GM21529 (cell line): ENCODE results near the gene ZNF205.

ENCODE experiments used
- ATAC-seq: cut with Tn5 transposase; IDR thresholded peaks from one replicate; pipeline ENCODE4 v1.9.1; 2021; ENCODE audit not compliant: unreplicated experiment

Gene ZNF205

GRCh38 chr16:3101018-3101840, 11.2 kb upstream of the ZNF205 start:
- ATAC-seq: no peak

DNA sequence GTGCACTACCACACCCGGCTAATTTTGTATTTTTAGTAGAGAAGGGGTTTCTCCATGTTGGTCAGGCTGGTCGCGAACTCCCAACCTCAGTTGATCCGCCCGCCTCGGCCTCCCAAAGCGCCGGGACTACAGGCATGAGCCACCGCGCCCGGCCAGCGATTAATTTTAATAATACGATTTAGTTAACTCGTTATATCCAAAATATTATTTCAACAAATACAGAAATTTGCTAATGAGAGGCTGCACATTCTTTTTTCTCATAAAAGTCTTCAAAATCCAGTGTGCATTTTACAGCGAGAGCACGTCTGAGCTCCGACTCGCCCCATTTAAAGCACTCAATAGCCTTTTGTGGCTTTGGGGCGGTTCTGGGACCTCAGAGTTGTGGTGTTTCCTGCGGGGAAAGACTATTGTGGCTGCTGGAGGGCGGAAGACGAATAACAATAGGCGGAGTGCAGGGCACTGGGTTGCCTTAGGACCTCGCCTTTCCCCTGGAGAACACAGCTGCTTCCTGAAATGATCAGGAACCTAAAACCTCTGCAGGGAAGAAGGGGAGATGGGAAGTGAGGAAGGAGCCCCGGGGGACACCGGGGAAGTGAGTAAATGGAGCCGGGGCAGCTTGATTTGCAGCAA, 10.4 kb upstream of the ZNF205 start:
- ATAC-seq: no peak

DNA sequence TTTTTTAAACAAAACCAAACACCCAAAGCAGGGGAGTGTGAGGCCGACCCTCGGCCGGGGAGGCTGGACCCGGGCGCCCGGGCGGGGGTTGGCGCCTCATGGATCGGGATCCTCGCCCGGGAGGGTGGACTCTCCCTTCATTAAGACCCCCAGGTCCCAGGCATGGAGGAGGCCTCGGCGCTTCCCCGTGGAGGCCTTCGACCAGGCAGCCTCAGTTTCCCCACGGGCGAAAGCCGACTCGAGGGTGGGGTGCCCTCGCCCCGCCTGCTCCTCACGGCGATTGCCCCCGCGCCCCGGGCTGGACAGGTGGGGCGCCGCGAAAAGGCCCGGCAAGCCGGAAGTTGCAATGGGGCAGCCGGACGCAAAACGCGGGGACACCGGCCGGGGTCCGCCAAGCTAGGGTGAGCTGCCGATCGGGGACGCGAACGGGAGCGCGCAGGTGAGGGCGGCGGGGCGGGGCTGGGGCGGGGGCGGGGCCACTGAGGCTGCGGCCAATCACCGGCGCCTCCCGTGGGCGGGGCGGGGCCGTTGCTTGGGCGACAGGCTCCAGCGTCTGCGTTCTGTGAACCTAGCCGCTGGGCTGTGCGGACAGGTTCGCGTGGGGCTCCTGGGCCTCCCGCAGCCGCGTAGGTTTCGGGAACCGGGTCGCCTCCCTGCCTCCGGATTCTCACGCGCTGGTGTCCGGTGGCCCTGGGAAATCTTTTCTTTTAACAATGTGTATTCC, 6.0 kb upstream of the ZNF205 start:
- ATAC-seq: peak; percentile 77

- no peak for ATAC-seq
Measured at GRCh38 chr16:3112881-3113574, 642 bp downstream of the ZNF205 start.

DNA sequence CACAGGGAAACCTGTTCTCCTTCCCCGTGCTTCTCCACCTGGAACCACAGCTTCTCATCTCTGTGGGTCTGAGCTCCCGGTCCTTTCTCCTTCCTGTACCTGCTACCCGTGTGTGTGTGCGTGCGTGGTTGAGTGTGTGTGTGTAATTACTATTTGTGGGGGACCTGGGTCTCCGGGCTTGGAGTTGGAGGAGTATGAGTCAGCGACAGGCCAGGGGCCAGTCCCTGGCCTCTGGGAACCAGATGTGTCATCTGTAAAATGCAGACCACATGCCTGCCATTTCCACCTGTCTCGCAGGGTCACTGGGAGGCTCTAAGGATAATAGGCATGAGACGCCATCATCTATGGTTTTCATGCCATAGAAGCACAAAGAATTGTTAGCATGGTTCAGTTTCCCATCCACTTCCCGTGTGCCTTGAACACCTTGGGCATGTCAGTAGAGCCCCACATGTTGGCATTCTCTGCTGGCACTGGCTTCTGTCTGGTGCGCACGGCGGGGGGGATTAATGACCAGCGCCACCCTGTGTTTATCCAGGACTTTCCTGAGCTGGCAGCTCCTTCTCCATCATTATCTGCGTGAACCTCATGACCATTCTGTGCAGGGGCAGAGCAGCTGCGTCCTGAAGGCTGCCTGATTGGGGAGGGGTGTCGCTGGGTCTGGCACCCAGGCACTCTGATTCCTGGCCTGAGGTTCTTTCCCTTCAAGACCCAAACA, 1.5 kb downstream of the ZNF205 start:
- ATAC-seq: no peak

DNA sequence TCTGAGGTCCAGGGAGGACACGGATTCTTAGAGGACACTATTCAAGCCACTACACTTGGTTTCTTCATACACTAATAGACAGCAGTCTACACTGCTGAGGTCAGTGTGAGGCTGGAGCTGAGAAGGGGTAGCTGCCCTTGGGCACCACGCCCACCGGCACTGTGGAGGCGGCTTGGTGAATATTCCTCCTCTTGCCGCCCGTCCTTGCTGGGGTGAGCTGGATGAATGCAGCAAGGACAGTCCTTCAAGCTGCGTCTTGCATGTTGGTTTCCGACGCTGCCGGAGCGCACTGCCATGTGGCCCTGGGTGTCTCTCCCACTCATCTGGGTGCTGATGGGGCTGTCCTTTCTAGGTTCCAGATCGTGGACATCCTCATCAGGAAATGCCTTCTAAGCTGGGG, 2.6 kb downstream of the ZNF205 start:
- ATAC-seq: no peak

DNA sequence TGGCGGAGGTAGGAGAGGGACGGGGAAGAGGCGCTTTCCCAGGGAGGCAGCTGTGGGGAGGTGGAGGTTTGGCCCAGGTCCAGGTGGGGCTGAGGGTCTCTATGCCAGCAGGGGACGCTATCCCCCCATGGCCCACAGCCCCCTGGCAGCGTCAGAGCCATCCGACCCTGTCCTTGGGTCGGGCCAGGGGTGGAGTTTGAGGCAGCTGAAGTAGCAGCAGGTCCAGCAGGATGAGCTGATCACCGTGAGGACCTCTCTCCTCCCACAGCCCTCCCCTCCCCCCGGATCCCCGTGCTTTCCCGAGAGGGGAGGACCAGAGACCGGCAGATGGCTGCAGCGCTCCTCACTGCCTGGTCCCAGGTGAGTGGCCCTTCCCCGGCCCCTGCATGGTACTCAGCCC, 3.2 kb downstream of the ZNF205 start:
- no peak for ATAC-seq

DNA sequence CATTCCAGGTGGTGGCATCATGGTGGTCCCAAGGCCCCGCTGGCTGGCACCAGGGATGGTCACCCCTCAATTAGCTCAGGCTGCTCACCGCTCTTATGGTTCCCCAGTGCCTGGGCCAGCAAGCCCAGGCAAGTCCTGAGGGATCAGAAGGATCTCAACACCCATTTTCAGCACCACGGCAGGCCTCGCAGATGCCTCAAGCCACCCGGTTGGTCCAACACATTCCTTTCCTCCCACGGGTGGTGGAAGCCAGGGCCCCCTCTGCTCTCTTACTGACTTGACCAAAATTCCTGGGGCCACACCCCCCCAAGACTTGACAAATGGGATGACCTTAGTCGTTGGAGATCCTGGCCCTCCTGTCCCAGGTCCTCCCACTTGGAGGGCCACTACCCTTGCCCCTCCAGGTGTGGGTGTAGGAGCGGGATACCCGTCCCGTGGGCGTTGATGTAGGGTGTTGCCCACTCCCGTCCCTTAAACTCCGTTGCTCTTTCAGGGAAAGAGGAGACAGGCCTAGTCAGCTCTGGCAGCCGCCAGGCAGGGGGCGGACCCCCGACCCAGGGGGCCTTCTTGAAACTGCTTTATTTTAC, 5.9 kb downstream of the ZNF205 start:
- ATAC-seq: no peak

DNA sequence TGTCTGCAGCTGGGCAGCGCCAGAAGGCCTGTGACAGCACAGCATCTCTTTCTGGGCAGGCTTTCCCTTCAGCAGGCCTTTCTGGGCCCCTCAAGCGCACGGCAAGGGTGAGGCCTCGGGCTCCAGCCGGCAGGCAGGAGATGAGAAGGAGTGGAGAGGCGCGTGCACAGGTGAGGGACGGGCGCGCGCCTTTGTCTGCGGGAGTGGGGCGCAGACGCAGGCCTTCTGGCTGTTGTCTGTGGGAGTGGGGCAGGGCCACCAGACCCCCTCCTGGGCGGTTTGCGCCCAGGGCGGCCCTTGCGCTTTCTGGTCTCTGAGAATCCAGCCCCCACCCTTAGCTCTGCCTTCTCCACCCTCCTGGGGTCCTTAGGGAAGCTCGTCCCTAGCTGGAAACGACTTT, 6.5 kb downstream of the ZNF205 start:
- ATAC-seq: no peak

- no peak for ATAC-seq
Measured at GRCh38 chr16:3119286-3119685, 6.9 kb downstream of the ZNF205 start.

GRCh38 chr16:3119701-3120408, 7.5 kb downstream of the ZNF205 start:
- ATAC-seq: no peak

DNA sequence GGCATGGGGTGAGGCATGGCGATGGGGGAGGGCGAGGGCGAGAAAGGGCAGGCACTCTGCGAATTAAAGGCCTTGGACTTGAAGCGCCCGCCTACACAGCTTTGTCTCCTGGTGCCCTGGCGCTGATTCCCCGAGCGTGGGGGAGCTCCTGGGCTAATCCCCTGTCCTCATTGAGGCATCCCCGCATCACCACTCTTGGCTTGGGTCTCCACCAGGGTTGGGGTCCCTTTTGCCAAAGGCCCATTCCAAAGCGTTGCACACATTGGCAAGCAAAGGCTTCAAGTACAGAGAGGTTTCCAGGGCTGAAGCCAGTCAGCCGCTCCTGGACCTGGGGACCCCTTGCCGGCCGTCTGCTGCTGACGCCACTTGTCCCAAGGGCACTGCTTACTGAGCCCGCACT, 8.0 kb downstream of the ZNF205 start:
- ATAC-seq: no peak

DNA sequence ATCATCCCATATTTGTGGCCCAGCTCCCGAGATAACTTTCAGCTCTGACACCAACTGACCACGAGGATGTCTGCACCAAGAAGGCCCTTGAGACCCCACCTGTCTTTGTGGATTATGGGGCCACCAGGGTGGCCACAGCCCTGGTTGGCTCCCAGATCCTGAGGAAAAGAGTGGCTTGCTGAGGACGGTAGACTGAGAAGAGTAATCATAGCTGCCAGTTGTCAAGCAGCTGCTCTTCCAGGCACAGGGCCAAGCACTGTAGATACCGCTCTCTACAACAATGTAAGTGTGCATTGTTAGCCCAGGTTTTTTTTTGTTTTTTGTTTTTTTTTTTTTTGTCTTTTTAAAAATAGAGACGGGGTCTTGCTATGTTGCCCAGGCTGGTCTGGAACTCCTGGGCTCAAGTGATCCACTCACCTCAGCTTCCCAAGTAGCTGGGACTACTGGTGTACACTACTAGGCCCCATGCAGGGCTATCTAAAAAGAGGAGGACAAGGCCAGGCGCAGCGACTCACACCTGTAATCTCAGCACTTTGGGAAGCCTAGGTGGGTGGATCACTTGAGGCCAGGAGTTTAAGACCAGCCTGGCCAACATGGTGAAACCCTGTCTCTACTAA, 9.6 kb downstream of the ZNF205 start:
- ATAC-seq: no peak

GRCh38 chr16:3122926-3123570, 10.7 kb downstream of the ZNF205 start:
- no peak for ATAC-seq

DNA sequence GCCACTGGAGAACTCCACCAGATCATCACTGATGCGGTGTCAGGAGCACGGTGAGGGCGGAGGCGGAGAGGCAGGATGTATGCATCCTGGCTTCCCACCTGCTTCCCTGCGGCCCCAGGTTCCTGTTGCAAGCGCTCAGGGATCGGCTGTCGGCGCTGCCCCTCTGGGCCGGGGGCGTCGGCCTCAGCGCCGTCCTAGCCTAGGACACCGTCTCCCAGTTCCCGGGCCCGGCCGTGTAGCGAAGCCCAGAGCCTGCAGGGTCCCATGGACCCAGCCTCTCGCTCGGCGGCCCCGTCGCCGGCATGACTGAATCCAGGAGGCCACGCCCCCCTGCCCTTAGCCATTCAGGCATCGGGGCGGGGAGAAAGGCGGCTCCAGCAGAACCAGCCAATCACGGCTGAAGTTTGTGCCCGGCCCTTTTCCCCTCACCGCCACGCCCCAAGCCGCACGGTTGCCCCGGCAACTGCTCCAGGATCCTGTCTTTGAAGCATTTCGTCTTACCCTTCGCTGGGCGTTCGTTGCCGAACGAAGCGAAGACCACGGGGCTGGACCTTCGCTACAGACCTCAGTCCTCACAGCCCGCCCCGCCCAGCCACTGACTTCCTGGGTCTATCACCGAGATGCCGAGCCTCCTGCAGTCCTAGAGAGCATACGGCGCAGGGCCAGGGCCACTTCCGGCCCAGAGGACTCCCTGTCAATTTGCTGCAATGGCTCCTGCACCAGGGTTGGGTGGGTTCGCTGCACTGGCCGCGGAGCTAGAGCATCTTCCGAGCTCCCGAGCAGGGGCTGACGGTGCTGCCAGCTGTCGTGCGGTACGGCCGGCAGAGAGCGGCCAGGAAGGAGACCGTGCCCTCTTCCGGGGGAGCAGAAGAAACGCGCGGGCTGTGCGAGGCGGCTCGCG, 11.8 kb downstream of the ZNF205 start:
- peak; percentile 83 for ATAC-seq

- no peak for ATAC-seq
Measured at GRCh38 chr16:3127745-3128144, 15.4 kb downstream of the ZNF205 start.

GRCh38 chr16:3129137-3130131, 17.0 kb downstream of the ZNF205 start:
- ATAC-seq: peak; percentile 57
